ENCODE measurements around the gene CNTN4.

- TF ChIP-seq CTCF (IDR thresholded peaks at IDR 0.05; ENCODE audit: insufficient read depth, low read depth, low read length) (no peak), EZH2 (IDR thresholded peaks at IDR 0.05; ENCODE audit: insufficient read depth, low read length) (no peak)
Observed at GRCh38 chr3:2889736-2890135, 791.1 kb downstream of the CNTN4 start.
